ENCODE results near the gene GRIN2B. TPM values are rescaled to one million over a fixed set of nuclear protein-coding genes. Genes with fewer than 3 reads are reported as not detected.

The GRIN2B gene
- total RNA-seq, 1 experiment from 2014 or later: 1.6 TPM

DNA sequence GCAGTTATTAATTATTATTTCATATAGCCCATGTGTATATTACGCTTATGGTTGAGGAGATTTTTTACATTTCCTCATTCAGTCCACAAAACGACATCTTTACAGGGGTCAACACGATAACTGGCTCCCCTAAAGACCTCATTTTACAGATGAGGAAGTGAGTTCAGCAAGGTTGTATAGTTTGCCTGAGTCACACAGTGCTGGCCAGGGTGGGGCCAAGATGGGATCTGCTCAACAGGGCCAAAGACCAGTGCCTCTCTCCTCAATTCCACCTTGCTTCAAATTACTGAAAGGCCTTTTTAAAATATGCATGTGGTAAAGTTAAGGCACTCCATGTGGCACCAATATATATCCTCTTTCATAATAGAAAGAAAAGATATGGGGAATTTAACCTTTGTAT, 13.1 kb downstream of the GRIN2B start:
- no peak for DNase-seq (ENCODE audit: low spot score)
- no peak overlapping the region for H3K27ac Mint-ChIP-seq
- peaks cover 34% of the 10 kb centered on the region for H3K4me1 Mint-ChIP-seq
- no peaks in the 10 kb centered on the region; the same call in 1 of the 2 replicates for H3K27me3 Mint-ChIP-seq (ENCODE audit: low read depth)
- no peaks in the 10 kb centered on the region for H3K36me3 Mint-ChIP-seq
- no peak for ATAC-seq
- POLR2A ChIA-PET: no interaction called here
- H3K4me3 Mint-ChIP-seq: no peak overlapping the region
- CTCF ChIA-PET: no interaction called here
- TF ChIP-seq, protein P1, sequence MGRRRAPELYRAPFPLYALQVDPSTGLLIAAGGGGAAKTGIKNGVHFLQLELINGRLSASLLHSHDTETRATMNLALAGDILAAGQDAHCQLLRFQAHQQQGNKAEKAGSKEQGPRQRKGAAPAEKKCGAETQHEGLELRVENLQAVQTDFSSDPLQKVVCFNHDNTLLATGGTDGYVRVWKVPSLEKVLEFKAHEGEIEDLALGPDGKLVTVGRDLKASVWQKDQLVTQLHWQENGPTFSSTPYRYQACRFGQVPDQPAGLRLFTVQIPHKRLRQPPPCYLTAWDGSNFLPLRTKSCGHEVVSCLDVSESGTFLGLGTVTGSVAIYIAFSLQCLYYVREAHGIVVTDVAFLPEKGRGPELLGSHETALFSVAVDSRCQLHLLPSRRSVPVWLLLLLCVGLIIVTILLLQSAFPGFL (CRISPR knock-in tag; IDR thresholded peaks at IDR 0.05; ENCODE audit: borderline replicate concordance): no peak
- TF ChIP-seq ZNF138 (CRISPR knock-in tag; conservative IDR thresholded peaks at IDR 0.05) (no peak), ZNF512 (CRISPR knock-in tag; IDR thresholded peaks at IDR 0.05; ENCODE audit: borderline replicate concordance) (no peak), NR2C2 (CRISPR knock-in tag; IDR thresholded peaks at IDR 0.05) (no peak), NFYB (CRISPR knock-in tag; conservative IDR thresholded peaks at IDR 0.05; ENCODE audit: low read depth) (no peak), E2F4 (CRISPR knock-in tag; IDR thresholded peaks at IDR 0.05; ENCODE audit: borderline replicate concordance, low read depth) (no peak), ARID4B (CRISPR knock-in tag; IDR thresholded peaks at IDR 0.05; ENCODE audit: borderline replicate concordance) (no peak), ATF1 (CRISPR knock-in tag; IDR thresholded peaks at IDR 0.05) (no peak), SOX15 (CRISPR knock-in tag; IDR thresholded peaks at IDR 0.05) (no peak), ZNF423 (CRISPR knock-in tag; IDR thresholded peaks at IDR 0.05) (no peak)
- TF ChIP-seq, protein P2, sequence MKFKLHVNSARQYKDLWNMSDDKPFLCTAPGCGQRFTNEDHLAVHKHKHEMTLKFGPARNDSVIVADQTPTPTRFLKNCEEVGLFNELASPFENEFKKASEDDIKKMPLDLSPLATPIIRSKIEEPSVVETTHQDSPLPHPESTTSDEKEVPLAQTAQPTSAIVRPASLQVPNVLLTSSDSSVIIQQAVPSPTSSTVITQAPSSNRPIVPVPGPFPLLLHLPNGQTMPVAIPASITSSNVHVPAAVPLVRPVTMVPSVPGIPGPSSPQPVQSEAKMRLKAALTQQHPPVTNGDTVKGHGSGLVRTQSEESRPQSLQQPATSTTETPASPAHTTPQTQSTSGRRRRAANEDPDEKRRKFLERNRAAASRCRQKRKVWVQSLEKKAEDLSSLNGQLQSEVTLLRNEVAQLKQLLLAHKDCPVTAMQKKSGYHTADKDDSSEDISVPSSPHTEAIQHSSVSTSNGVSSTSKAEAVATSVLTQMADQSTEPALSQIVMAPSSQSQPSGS (CRISPR knock-in tag; IDR thresholded peaks at IDR 0.05; ENCODE audit: borderline replicate concordance, low read depth): no peak
- TF ChIP-seq, protein P3, sequence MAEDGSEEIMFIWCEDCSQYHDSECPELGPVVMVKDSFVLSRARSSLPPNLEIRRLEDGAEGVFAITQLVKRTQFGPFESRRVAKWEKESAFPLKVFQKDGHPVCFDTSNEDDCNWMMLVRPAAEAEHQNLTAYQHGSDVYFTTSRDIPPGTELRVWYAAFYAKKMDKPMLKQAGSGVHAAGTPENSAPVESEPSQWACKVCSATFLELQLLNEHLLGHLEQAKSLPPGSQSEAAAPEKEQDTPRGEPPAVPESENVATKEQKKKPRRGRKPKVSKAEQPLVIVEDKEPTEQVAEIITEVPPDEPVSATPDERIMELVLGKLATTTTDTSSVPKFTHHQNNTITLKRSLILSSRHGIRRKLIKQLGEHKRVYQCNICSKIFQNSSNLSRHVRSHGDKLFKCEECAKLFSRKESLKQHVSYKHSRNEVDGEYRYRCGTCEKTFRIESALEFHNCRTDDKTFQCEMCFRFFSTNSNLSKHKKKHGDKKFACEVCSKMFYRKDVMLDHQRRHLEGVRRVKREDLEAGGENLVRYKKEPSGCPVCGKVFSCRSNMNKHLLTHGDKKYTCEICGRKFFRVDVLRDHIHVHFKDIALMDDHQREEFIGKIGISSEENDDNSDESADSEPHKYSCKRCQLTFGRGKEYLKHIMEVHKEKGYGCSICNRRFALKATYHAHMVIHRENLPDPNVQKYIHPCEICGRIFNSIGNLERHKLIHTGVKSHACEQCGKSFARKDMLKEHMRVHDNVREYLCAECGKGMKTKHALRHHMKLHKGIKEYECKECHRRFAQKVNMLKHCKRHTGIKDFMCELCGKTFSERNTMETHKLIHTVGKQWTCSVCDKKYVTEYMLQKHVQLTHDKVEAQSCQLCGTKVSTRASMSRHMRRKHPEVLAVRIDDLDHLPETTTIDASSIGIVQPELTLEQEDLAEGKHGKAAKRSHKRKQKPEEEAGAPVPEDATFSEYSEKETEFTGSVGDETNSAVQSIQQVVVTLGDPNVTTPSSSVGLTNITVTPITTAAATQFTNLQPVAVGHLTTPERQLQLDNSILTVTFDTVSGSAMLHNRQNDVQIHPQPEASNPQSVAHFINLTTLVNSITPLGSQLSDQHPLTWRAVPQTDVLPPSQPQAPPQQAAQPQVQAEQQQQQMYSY (CRISPR knock-in tag; IDR thresholded peaks at IDR 0.05): no peak
- TF ChIP-seq, protein P4, sequence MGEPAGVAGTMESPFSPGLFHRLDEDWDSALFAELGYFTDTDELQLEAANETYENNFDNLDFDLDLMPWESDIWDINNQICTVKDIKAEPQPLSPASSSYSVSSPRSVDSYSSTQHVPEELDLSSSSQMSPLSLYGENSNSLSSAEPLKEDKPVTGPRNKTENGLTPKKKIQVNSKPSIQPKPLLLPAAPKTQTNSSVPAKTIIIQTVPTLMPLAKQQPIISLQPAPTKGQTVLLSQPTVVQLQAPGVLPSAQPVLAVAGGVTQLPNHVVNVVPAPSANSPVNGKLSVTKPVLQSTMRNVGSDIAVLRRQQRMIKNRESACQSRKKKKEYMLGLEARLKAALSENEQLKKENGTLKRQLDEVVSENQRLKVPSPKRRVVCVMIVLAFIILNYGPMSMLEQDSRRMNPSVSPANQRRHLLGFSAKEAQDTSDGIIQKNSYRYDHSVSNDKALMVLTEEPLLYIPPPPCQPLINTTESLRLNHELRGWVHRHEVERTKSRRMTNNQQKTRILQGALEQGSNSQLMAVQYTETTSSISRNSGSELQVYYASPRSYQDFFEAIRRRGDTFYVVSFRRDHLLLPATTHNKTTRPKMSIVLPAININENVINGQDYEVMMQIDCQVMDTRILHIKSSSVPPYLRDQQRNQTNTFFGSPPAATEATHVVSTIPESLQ (CRISPR knock-in tag; IDR thresholded peaks at IDR 0.05): no peak
- no peaks in the 10 kb centered on the region for H3K9me3 Mint-ChIP-seq

All from WTC11 (cell line).